Coronary artery (tissue), 2 donors: ENCODE results near the gene UBR3.
"Not testable (repeated sequence)": the region's sequence is repeated elsewhere in the genome, so short reads cannot be mapped to it uniquely, and the experiment has no call there.

Experiments used
- DNase-seq: peaks from one replicate; pipeline ENCODE4 v3.0.0-alpha.2; 2017; ENCODE audit warnings: low spot score
- H3K27ac ChIP-seq, 2 donors: fragments of 200-600 bp; sonication (generic); one replicate each; pipeline ENCODE4 v1.5.1; 2016 to 2019
- H3K4me3 ChIP-seq: fragments of 200-600 bp; sonication (generic); 2 replicates; pipeline ENCODE4 v1.5.1; 2016; ENCODE audit warnings: mild to moderate bottlenecking, moderate library complexity
- TF ChIP-seq, protein P1 (sequence below): fragments of 200-600 bp; sonication (generic); IDR thresholded peaks from one replicate; pipeline ENCODE4 v1.5.1; 2019; ENCODE audit warnings: antibody characterized with exemption

The UBR3 gene

DNA sequence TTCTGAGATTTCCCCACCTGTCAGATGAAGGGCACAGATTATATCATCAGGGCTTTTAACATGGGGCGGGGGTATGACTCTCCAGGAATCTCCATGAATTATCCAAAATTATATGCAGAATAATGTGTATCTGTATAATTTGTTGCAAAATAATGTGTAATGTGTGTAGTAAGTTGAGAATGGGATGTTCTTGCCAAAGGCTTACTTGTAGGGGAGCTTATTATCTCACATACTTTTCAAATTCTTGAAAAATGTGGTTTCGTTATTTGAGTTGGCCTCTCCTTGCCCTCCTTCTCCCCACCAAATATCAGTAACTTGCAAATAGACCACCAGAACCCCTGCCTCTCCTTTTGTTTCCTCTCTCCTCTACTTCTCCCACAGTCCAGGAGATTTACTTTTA, 35.6 kb downstream of the UBR3 start:
- H3K27ac ChIP-seq, result no peak overlapping the region
- TF ChIP-seq, protein P1, sequence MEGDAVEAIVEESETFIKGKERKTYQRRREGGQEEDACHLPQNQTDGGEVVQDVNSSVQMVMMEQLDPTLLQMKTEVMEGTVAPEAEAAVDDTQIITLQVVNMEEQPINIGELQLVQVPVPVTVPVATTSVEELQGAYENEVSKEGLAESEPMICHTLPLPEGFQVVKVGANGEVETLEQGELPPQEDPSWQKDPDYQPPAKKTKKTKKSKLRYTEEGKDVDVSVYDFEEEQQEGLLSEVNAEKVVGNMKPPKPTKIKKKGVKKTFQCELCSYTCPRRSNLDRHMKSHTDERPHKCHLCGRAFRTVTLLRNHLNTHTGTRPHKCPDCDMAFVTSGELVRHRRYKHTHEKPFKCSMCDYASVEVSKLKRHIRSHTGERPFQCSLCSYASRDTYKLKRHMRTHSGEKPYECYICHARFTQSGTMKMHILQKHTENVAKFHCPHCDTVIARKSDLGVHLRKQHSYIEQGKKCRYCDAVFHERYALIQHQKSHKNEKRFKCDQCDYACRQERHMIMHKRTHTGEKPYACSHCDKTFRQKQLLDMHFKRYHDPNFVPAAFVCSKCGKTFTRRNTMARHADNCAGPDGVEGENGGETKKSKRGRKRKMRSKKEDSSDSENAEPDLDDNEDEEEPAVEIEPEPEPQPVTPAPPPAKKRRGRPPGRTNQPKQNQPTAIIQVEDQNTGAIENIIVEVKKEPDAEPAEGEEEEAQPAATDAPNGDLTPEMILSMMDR, result no peak
- DNase-seq, result no peak
- no peak overlapping the region for H3K4me3 ChIP-seq

DNA sequence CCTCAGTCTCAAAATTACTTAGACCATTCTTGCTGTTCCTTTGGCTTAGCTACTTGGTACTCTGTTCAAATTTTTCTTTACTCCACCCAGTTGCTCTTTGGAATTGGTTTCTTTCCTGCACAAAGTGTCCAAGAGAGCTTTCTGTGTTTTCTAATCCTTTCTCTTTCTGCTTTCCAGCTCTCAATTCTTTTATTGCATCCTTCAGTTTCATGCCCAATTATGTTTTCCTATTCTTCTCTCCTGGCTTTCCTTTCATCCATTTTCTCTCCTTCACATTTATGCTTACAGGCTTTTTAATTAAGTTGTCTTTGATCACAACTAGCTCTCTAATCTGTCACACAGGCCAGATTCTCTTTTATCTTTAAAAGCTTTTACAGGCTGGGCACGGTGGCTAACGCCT, 38.2 kb downstream of the UBR3 start:
- no peak for DNase-seq
- Histone ChIP-seq H3K27ac (no peak overlapping the region), H3K4me3 (no peak overlapping the region)
- TF ChIP-seq, protein P1, result no peak

DNA sequence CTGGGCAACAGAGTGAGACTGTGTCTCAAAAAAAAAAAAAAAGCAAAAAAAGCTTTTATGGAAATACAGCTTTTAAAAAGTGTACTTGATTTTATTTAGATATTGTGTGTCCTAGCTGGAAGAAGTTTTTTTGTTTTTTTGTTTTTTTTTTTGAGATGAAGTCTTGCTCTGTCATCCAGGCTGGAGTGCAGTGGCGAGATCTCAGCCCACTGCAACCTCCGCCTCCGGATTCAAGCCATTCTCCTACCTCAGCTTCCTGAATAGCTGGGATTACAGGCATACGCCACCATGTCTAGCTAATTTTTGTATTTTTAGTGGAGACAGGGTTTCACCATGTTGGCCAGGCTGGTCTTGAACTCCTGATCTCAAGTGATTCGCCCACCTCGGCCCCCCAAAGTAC, 39.0 kb downstream of the UBR3 start:
- H3K4me3 ChIP-seq, DNase-seq, H3K27ac ChIP-seq: not testable (repeated sequence)

DNA sequence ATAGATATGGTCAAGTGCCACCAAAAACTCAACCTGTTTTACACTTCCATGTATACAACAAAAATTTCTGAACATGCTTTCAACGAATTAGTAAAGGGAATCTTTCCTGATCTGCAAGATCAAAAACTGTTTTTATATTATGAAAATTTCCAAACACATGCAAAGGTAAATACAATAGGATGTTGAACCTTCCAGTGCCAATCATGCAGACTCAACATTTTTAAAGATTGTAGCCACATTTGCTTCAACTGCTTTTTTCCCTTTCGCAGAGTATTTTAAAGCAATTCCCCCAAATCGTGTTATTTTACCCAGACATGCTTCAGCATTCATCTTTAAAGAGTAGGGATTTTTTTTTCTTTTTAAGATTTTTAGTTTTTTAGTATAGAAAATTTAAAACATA, 40.3 kb downstream of the UBR3 start:
- H3K27ac ChIP-seq, result no peak overlapping the region
- no peak for DNase-seq
- H3K4me3 ChIP-seq, result no peak overlapping the region
- TF ChIP-seq, protein P1, result no peak

DNA sequence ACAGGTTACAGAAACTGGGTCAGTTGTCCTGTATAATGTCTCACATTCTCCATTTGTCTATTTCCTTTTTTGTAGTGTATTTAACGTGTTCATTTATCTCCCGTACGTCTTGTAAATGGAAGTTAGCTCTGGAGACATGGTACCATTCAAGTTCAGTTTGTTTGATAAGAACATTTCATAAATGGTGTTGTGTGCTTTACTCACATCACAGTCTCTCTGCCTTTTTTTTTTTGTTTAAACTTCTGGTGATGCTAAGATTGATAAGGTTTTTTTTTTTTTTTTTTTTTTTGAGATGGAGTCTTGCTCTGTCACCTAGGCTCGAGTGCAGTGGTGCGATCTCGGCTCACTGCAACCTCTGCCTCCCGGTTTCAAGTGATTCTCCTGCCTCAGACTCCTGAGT, 41.7 kb downstream of the UBR3 start:
- TF ChIP-seq, protein P1, result no peak

DNA sequence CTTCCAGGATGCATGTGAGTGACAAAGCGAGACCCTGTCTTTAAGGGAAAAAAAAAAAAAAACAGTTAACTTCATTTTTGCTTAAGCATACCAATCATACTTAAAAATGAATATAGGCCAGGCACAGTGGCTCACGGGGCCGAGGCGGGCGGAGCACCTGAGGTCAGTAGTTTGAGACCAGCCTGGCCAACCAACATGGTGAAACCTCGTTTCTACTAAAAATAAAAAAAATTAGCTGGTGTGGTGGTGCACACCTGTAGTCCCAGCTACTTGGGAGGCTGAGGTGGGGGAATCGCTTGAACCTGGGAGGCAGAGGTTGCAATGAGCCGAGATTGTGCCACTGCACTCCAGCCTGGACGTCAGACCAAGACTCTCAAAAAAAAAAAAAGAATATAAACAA, 44.1 kb downstream of the UBR3 start:
- not testable (repeated sequence) for DNase-seq, H3K27ac ChIP-seq, H3K4me3 ChIP-seq

More for the DNA sequence above, 41.7 kb downstream of the UBR3 start:
- DNase-seq, result no peak
- Histone ChIP-seq H3K27ac (no peak overlapping the region), H3K4me3 (no peak overlapping the region)

DNA sequence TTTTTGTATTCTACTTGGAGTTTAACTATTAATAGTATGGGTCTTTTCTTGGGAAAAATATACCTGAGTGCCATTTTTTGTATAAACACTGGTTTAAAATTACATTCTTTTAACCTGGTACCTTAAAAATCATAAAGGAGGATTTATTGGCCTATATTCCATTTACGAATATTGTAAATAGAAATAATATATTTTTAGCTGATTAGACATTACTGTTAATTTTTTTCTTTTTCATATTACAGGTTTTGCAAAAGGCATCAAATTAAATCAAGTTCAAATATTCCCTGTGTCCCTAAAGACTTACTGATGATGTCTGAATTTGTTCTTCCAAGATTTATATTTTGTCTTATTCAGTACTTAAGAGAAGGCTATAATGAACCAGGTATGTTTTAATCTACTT, 44.7 kb downstream of the UBR3 start:
- TF ChIP-seq, protein P1, result no peak
- DNase-seq, result no peak
- Histone ChIP-seq H3K4me3 (no peak overlapping the region), H3K27ac (no peak overlapping the region)

DNA sequence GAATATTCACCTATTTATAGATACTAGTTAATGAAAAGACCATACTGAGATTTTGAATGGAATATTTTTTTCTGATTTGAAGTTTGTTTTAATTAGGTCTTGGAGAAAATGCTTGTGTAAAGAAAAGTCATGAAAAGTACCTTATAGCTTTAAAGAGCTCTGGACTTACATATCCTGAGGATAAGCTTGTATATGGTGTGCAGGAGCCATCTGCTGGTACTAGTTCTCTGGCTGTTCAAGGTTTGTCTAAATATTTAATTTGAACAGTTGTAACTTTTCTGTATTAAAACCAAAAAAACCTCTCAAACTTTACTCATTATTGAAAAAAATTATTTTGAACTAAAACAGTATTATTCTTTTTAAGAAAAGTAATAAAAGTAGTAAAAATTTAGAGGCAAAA, 50.1 kb downstream of the UBR3 start:
- H3K4me3 ChIP-seq, result no peak overlapping the region
- H3K27ac ChIP-seq, result no peak overlapping the region
- TF ChIP-seq, protein P1, result peak; percentile 24
- DNase-seq, result no peak
